ENCODE data around the gene SLC6A13. TPM values are rescaled to one million over a fixed set of nuclear protein-coding genes. Genes with fewer than 3 reads are reported as not detected.
A peak's percentile ranks its signal among the peaks of the same experiment; 100 is the strongest.

The SLC6A13 gene
- total RNA-seq, 2 experiments from 2014 or later: 0.11 to 0.60 TPM

- no peak for TF ChIP-seq CTCF (IDR thresholded peaks at IDR 0.05)
- peaks cover 92% of the 10 kb centered on the region for H3K36me3 Mint-ChIP-seq (ENCODE audit: low read depth)
- no peak overlapping the region for H3K4me3 Mint-ChIP-seq
- no peak overlapping the region for H3K27ac Mint-ChIP-seq
- intact Hi-C loops (cut with DNase I, micrococcal nuclease): no loop called here
- H3K27me3 ChIP-seq (ENCODE audit: control insufficient read depth in 1 of 2, insufficient read depth in 2 of 2, low read length in 2 of 2): no peaks in the 10 kb centered on the region
- ChIA-PET POLR2A (no interaction called here), CTCF (no interaction called here)
- H3K27ac ChIP-seq (ENCODE audit: low read depth in 1 of 2, low read length in 2 of 2): no peak overlapping the region
- no peaks in the 10 kb centered on the region for H3K27me3 Mint-ChIP-seq
- H3K36me3 ChIP-seq (ENCODE audit: insufficient read depth, low read length): peaks cover 80% of the 10 kb centered on the region
- no peaks in the 10 kb centered on the region for H3K4me1 ChIP-seq (ENCODE audit: insufficient read depth, low read length)
- DNase-seq (no peak), ATAC-seq (ENCODE audit: poor library complexity) (no peak)
- H3K9me3 ChIP-seq (ENCODE audit: control insufficient read depth in 1 of 2, insufficient read depth in 1 of 2, low read length in 2 of 2): no peaks in the 10 kb centered on the region
- H3K4me1 Mint-ChIP-seq (ENCODE audit: low read depth): peaks cover 52% of the 10 kb centered on the region
- H3K4me3 ChIP-seq (ENCODE audit: low read length): no peak overlapping the region
- H3K9me3 Mint-ChIP-seq: no peaks in the 10 kb centered on the region
These were observed 28.6 kb upstream of the SLC6A13 start for GRCh38 chr12:291153-291723.

DNA sequence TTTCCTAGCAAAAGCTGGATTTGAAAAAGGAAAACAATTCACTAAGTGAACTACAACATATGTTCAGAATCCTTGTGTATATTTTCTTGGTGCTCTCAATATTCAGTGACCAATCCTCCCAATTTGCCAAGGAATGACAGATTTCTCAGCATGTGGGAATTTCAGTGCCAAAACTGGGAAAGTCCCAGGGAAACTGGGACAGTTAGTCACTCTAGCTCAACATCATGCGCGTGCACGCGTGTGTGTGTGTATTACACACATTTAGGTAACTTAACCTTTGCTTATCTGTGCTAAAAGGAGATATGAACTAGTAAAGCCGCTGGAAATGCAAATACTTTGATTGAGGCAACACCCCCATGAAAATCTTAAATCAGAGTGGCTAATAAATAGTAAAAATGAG lies 26.1 kb upstream of the SLC6A13 start:
- intact Hi-C loops (cut with DNase I, micrococcal nuclease): no loop called here
- ATAC-seq (ENCODE audit: poor library complexity) (no peak), DNase-seq (no peak)
- POLR2A ChIA-PET: no interaction called here
- H3K27me3 ChIP-seq (ENCODE audit: control insufficient read depth in 1 of 2, insufficient read depth in 2 of 2, low read length in 2 of 2): no peaks in the 10 kb centered on the region
- no peaks in the 10 kb centered on the region for H3K9me3 ChIP-seq (ENCODE audit: control insufficient read depth in 1 of 2, insufficient read depth in 1 of 2, low read length in 2 of 2)
- H3K9me3 Mint-ChIP-seq: no peaks in the 10 kb centered on the region
- H3K27ac Mint-ChIP-seq: no peak overlapping the region
- CTCF ChIA-PET: no interaction called here
- no peak for TF ChIP-seq CTCF (IDR thresholded peaks at IDR 0.05)
- no peaks in the 10 kb centered on the region for H3K4me1 ChIP-seq (ENCODE audit: insufficient read depth, low read length)
- H3K36me3 ChIP-seq (ENCODE audit: insufficient read depth, low read length): peaks cover 80% of the 10 kb centered on the region
- H3K4me3 ChIP-seq (ENCODE audit: low read length): no peak overlapping the region
- no peak overlapping the region for H3K27ac ChIP-seq (ENCODE audit: low read depth in 1 of 2, low read length in 2 of 2)
- H3K4me3 Mint-ChIP-seq: no peak overlapping the region
- no peaks in the 10 kb centered on the region for H3K27me3 Mint-ChIP-seq
- peaks cover 91% of the 10 kb centered on the region for H3K36me3 Mint-ChIP-seq (ENCODE audit: low read depth)
- peaks cover 42% of the 10 kb centered on the region for H3K4me1 Mint-ChIP-seq (ENCODE audit: low read depth)

- no peak overlapping the region for H3K4me3 Mint-ChIP-seq
These were observed 24.1 kb upstream of the SLC6A13 start for GRCh38 chr12:286531-287300.

More at GRCh38 chr12:286531-287300, 24.1 kb upstream of the SLC6A13 start:
- H3K27me3 ChIP-seq (ENCODE audit: control insufficient read depth in 1 of 2, insufficient read depth in 2 of 2, low read length in 2 of 2): no peaks in the 10 kb centered on the region
- DNase-seq: no peak
- peak overlapping the region; percentile 40 for H3K27ac Mint-ChIP-seq
- H3K36me3 Mint-ChIP-seq (ENCODE audit: low read depth): peaks cover 87% of the 10 kb centered on the region
- H3K4me1 Mint-ChIP-seq (ENCODE audit: low read depth): peaks cover 33% of the 10 kb centered on the region
- no peaks in the 10 kb centered on the region for H3K4me1 ChIP-seq (ENCODE audit: insufficient read depth, low read length)
- H3K9me3 ChIP-seq (ENCODE audit: control insufficient read depth in 1 of 2, insufficient read depth in 1 of 2, low read length in 2 of 2): no peaks in the 10 kb centered on the region
- no peak for ATAC-seq (ENCODE audit: poor library complexity)
- H3K27me3 Mint-ChIP-seq: no peaks in the 10 kb centered on the region
- no peak overlapping the region for H3K27ac ChIP-seq (ENCODE audit: low read depth in 1 of 2, low read length in 2 of 2)
- no peak overlapping the region for H3K4me3 ChIP-seq (ENCODE audit: low read length)
- no peak for TF ChIP-seq CTCF (IDR thresholded peaks at IDR 0.05)
- H3K36me3 ChIP-seq (ENCODE audit: insufficient read depth, low read length): peaks cover 81% of the 10 kb centered on the region
- CTCF ChIA-PET: no interaction called here
- intact Hi-C loops (cut with DNase I, micrococcal nuclease): no loop called here
- POLR2A ChIA-PET: no interaction called here
- no peaks in the 10 kb centered on the region for H3K9me3 Mint-ChIP-seq
